ENCODE data around the gene RUVBL2. TPM values are rescaled to one million over a fixed set of nuclear protein-coding genes. Genes with fewer than 3 reads are reported as not detected.
A peak's percentile ranks its signal among the peaks of the same experiment; 100 is the strongest.
"Not testable (repeated sequence)": the region's sequence is repeated elsewhere in the genome, so short reads cannot be mapped to it uniquely, and the experiment has no call there.

The RUVBL2 gene
- polyA plus RNA-seq, 3 donors, result 77.9 to 106 (median 88.7) TPM

DNA sequence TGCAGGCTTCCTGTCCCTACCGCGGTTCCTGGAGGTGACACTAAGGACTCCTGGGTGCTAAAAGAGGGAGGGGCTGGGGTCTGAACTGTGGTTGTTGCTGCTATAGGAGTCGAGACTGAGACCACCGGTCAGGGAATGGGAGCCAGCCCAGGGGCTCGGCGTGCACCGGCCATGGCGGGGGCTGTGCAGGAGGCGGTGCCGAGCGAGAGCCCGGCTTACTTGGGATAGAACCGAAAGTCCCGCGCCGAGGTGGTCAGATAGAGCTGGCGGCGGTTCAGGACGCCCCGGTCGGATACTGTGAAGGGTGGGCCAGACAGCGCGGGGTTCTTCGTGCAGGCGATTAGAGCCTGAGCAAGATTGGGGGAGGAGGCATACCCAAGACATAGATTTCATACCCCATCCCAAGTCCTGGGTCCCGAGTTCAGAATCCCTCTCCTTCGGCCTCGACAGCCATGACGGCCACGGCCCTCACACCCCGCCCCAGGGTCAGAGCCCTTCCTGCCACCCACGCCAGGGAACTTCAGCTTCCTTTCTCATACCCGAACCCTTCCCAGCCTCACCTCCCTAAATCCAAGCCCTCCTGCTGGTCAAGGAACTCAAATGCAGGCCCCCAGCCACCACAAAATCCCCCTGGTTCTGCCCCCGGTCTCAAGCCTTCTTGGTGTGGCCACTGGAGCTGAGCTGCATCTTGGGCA, 63.4 kb downstream of the RUVBL2 start:
- DNase-seq (ENCODE audit: extremely low read depth in 1 of 11, low read depth in 9 of 11, low spot score in 4 of 11), result not testable (repeated sequence)

- peak in 3 of 11 donors; percentile 52 to 62 (median 53) for DNase-seq (ENCODE audit: extremely low read depth in 1 of 11, low read depth in 9 of 11, low spot score in 4 of 11)
These were observed 64.0 kb downstream of the RUVBL2 start, which contains the start of gene CGB7 for GRCh38 chr19:49057636-49058234. Gene CGB7, minus strand, starts transcription at chr19:49057749. Its CDS starts 2,374 bp downstream, at chr19:49055375.

GRCh38 chr19:49058562-49058961, 64.9 kb downstream of the RUVBL2 start:
- no peak for DNase-seq (ENCODE audit: extremely low read depth in 1 of 11, low read depth in 9 of 11, low spot score in 4 of 11)

DNA sequence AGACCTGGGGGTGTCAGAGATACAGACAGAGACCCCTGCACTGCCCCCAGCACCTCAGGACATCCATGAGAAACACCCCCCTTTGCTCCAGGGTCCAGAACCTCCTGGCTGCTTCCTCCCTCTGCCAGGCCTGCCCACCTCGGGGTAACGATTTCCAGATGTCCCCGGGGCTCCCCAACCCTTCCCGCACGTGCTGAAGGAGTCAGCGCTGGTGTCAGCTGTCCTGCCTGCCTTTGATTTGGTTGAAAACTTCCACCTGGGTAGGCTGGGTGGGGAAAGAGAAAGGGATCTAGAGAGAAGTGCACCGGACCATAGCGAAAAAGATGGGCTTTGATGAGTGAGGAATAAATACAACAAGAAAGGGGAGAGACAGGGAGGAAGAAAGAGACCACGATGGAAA, 65.4 kb downstream of the RUVBL2 start:
- DNase-seq (ENCODE audit: extremely low read depth in 1 of 11, low read depth in 9 of 11, low spot score in 4 of 11), result no peak

DNA sequence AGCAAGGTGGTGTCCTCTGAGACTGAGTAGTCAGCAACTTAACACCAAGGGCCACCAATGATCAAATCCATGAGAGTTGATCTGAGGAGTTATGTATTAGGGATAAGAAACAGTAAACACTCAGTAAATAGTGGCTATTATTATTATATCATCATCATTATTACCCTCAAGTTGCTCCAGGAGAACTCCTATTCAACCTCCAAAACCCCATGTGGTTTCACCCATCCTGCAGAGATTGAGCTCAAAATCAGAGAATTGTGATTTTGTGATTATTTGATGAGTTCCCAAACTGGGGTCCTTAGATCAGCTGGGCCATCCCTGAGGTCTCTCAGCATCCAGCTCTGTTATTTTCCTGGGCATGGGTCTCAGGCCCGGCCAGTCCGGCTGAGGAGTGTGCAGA, 67.3 kb downstream of the RUVBL2 start:
- no peak for DNase-seq (ENCODE audit: extremely low read depth in 1 of 11, low read depth in 9 of 11, low spot score in 4 of 11)

DNA sequence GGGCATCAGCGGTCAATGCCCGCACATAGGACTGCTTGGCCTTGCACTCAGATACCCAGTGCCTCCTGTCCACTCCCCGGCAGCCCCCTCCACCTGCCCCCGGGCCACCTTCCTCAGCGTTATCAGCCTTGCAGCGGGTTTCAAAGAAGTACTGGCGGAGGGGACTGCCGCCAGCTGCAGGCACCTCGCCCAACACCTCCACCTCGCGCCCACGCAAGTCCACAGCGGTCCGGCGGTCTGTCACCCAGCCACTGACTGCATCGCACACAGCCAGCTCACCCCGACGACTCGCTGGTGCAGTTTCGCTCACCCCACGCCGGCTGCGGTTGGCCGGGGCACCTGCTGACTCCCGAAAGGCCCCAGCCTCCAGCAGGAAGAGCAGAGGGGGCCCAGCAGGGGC, 67.8 kb downstream of the RUVBL2 start:
- DNase-seq (ENCODE audit: extremely low read depth in 1 of 11, low read depth in 9 of 11, low spot score in 4 of 11), result no peak

DNA sequence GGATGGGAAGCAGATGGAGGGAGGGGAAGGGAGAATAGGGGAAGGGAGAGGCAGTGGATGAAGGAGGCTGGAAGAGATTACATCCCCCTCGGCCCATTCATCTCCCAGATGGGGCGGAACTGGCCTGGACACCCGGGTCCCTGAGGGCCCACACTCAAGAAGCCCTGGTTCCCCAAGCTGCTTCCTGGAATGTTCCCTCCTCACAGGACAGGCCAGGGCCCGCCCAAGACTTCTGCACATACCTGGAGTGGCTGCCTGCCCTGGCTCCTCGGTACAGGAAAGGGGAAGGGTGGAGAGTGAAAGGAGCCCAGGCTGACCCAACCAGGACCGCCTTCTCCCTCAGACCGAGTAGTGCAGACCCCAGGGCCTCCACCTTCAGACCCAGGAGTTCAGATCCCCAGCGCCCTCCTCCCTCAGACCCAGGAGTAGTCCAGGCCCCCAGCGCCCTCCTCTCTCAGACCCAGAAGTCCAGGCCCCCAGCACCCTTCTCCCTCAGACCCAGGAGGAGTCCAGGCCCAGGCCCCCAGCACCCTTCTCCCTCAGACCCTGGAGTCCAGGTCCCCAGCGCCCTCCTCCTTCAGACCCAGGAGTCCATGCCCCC, 70.4 kb downstream of the RUVBL2 start:
- DNase-seq (ENCODE audit: extremely low read depth in 1 of 11, low read depth in 9 of 11, low spot score in 4 of 11), result no peak

DNA sequence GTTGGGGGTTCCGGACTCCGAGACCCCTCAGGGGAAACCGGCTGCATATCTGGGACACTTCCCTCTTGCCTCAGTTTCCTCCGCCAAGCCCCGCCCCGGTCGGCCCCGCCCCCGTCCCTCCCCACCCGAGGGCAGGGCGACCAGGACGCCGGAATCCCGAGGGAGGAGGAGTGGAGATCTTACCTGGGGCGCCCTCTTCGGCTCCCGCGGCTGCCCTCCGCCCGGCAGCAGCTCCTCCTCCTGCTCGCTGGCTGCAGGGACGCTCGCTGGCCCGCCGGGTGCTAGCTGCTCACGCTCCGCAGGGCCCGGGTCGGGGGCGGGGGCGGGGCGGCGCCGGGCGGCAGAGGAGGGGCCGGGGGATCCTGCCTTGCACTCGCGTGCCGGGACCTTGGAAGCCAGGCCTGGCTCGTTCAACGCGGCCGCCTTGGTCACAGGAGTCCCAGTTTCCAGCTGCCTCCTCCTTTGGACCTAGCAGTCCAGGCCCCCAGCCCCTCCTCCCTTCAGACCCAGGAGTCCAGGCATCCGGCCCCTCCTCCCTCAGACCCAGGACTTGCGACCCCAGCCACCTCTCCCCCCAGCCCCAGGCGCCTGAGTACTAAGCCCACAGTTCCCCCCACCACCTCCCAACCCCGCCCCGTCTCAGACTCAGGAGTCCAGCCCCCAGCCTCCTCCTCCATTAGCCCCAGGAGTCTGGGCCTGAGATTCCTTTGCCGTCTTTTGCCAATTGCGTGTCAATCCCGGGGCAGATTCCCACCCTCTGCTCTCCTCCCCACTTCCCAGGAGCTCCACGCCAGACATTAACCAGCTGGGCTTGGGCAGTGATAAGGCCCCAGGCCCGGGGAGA, 71.3 kb downstream of the RUVBL2 start, which contains the start of gene NTF4:
Gene NTF4, minus strand, starts transcription at position 51 of the 844 bp plus-strand sequence. CDS start 2,821 bp downstream, outside the sequence.
- peak in 2 of 11 donors; percentile 54 to 60 for DNase-seq (ENCODE audit: extremely low read depth in 1 of 11, low read depth in 9 of 11, low spot score in 4 of 11)

Other genes starting within 250 kb of the RUVBL2 start
- gene IZUMO1, start 247.0 kb upstream of the RUVBL2 start, polyA plus RNA-seq (ENCODE audit: insufficient read length in 3 of 3), result 1 to 10 TPM in 1 of 3 donors, under 1 TPM in 2; 0.23 to 1.2 (median 0.41) TPM
- 1 to 10 TPM; 3.2 to 4.0 (median 3.3) TPM for gene FUT1, start 241.2 kb upstream of the RUVBL2 start, polyA plus RNA-seq (ENCODE audit: insufficient read length in 3 of 3)
- not detected for gene FGF21, start 238.4 kb upstream of the RUVBL2 start, polyA plus RNA-seq (ENCODE audit: insufficient read length in 3 of 3)
- 10 to 100 TPM; 32.4 to 57.8 (median 44.8) TPM for gene BCAT2, start 182.9 kb upstream of the RUVBL2 start, polyA plus RNA-seq (ENCODE audit: insufficient read length in 3 of 3)
- gene HSD17B14, start 157.4 kb upstream of the RUVBL2 start, polyA plus RNA-seq (ENCODE audit: insufficient read length in 3 of 3), result 10 to 100 TPM; 23.7 to 37.1 (median 30.1) TPM
- 10 to 100 TPM; 20.6 to 29.6 (median 27.9) TPM for gene PLEKHA4, start 125.3 kb upstream of the RUVBL2 start, polyA plus RNA-seq (ENCODE audit: insufficient read length in 3 of 3)
- 10 to 100 TPM; 35.1 to 45.2 (median 37.3) TPM for gene PPP1R15A, start 121.5 kb upstream of the RUVBL2 start, polyA plus RNA-seq (ENCODE audit: insufficient read length in 3 of 3)
- gene TULP2, start 95.1 kb upstream of the RUVBL2 start, polyA plus RNA-seq (ENCODE audit: insufficient read length in 3 of 3), result 1 to 10 TPM in 2 of 3 donors, under 1 TPM in 1; 0.67 to 1.4 (median 1.3) TPM
- 100 to 1,000 TPM; 231 to 319 (median 307) TPM for gene NUCB1, start 93.6 kb upstream of the RUVBL2 start, polyA plus RNA-seq (ENCODE audit: insufficient read length in 3 of 3)
- 10 to 100 TPM in 1 of 3 donors, 1 to 10 TPM in 2; 6.5 to 10.7 (median 7.0) TPM for gene DHDH, start 60.2 kb upstream of the RUVBL2 start, polyA plus RNA-seq (ENCODE audit: insufficient read length in 3 of 3)
- 10 to 100 TPM; 64.7 to 84.6 (median 73.4) TPM for gene BAX, start 39.0 kb upstream of the RUVBL2 start, polyA plus RNA-seq (ENCODE audit: insufficient read length in 3 of 3)
- gene FTL, start 28.6 kb upstream of the RUVBL2 start, polyA plus RNA-seq (ENCODE audit: insufficient read length in 3 of 3), result 1,000 to 10,000 TPM; 2,184 to 2,822 (median 2,594) TPM
- gene GYS1, start 578 bp upstream of the RUVBL2 start, polyA plus RNA-seq (ENCODE audit: insufficient read length in 3 of 3), result 10 to 100 TPM; 40.6 to 55.4 (median 40.7) TPM
- gene LHB, start 23.2 kb downstream of the RUVBL2 start, polyA plus RNA-seq (ENCODE audit: insufficient read length in 3 of 3), result under 1 TPM in 1 of 3 donors, not detected in 2; 0.29 TPM
- gene CGB3, start 30.4 kb downstream of the RUVBL2 start, polyA plus RNA-seq (ENCODE audit: insufficient read length in 3 of 3), result not detected
- not detected for gene CGB2, start 38.0 kb downstream of the RUVBL2 start, polyA plus RNA-seq (ENCODE audit: insufficient read length in 3 of 3)
- gene CGB1, start 43.0 kb downstream of the RUVBL2 start, polyA plus RNA-seq (ENCODE audit: insufficient read length in 3 of 3), result not detected
- gene CGB5, start 50.0 kb downstream of the RUVBL2 start, polyA plus RNA-seq (ENCODE audit: insufficient read length in 3 of 3), result under 1 TPM in 1 of 3 donors, not detected in 2; 0.34 TPM
- gene CGB8, start 55.2 kb downstream of the RUVBL2 start, polyA plus RNA-seq (ENCODE audit: insufficient read length in 3 of 3), result not detected
- 1 to 10 TPM; 1.2 to 1.6 (median 1.5) TPM for gene CGB7, start 63.9 kb downstream of the RUVBL2 start, polyA plus RNA-seq (ENCODE audit: insufficient read length in 3 of 3)
- 1 to 10 TPM; 3.4 to 4.3 (median 4.2) TPM for gene NTF4, start 70.9 kb downstream of the RUVBL2 start, polyA plus RNA-seq (ENCODE audit: insufficient read length in 3 of 3)
- under 1 TPM in 2 of 3 donors, not detected in 1; 0.06 to 0.09 TPM for gene KCNA7, start 78.8 kb downstream of the RUVBL2 start, polyA plus RNA-seq (ENCODE audit: insufficient read length in 3 of 3)
- 100 to 1,000 TPM; 299 to 461 (median 336) TPM for gene SNRNP70, start 91.6 kb downstream of the RUVBL2 start, polyA plus RNA-seq (ENCODE audit: insufficient read length in 3 of 3)
- 1 to 10 TPM; 6.8 to 8.7 (median 8.4) TPM for gene LIN7B, start 120.5 kb downstream of the RUVBL2 start, polyA plus RNA-seq (ENCODE audit: insufficient read length in 3 of 3)
- under 1 TPM; 0.62 to 0.99 (median 0.97) TPM for gene C19orf73, start 125.3 kb downstream of the RUVBL2 start, polyA plus RNA-seq (ENCODE audit: insufficient read length in 3 of 3)
- 1 to 10 TPM; 4.7 to 8.4 (median 6.1) TPM for gene PPFIA3, start 125.7 kb downstream of the RUVBL2 start, polyA plus RNA-seq (ENCODE audit: insufficient read length in 3 of 3)
- 10 to 100 TPM; 29.2 to 38.1 (median 36.2) TPM for gene HRC, start 161.5 kb downstream of the RUVBL2 start, polyA plus RNA-seq (ENCODE audit: insufficient read length in 3 of 3)
- gene TRPM4, start 163.9 kb downstream of the RUVBL2 start, polyA plus RNA-seq (ENCODE audit: insufficient read length in 3 of 3), result 10 to 100 TPM; 29.3 to 51.3 (median 32.8) TPM

Measured in renal cortex interstitium (tissue), 11 donors.